ENCODE measurements around the gene MAPKAP1. TPM values are rescaled to one million over a fixed set of nuclear protein-coding genes. Genes with fewer than 3 reads are reported as not detected.

MAPKAP1 gene
- total and polyA plus RNA-seq, 2 of the 13 experiments (the other 11 are each of a cell fraction or from before 2014, with no cell fraction given) = 45.0 to 64.3 TPM

DNA sequence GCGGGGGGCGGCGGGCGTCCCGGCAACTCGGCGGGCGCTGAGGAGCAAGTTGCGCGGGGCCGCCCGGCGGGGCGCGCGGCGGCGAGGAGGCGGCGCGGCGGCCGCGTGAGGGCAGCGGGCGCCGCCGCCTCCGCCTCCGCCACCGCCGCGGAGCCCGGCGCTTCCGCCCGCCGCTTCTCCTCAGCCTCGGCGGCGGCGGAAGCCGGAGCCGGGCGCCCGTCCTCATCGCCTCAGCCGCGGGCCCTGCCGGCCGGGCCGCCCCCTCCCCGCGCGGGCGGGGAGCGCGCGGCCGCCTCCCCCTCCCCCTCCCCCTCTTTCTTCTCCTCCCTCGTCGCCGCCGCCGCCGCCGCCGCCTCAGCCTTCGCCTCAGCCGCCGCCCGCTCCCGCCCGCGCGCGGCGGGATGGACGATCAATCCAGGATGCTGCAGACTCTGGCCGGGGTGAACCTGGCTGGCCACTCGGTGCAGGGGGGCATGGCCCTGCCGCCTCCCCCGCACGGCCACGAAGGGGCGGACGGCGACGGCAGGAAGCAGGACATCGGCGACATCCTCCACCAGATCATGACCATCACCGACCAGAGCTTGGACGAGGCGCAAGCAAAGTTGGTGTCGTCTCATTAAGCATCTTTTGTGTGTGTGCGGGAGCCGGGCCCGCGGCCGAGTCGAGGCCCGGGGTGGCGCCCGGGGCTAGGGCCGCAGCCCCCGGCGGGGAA is 40.2 kb upstream of the MAPKAP1 start, which contains the start of gene PBX3 (continued):
- TF ChIP-seq, protein P1, sequence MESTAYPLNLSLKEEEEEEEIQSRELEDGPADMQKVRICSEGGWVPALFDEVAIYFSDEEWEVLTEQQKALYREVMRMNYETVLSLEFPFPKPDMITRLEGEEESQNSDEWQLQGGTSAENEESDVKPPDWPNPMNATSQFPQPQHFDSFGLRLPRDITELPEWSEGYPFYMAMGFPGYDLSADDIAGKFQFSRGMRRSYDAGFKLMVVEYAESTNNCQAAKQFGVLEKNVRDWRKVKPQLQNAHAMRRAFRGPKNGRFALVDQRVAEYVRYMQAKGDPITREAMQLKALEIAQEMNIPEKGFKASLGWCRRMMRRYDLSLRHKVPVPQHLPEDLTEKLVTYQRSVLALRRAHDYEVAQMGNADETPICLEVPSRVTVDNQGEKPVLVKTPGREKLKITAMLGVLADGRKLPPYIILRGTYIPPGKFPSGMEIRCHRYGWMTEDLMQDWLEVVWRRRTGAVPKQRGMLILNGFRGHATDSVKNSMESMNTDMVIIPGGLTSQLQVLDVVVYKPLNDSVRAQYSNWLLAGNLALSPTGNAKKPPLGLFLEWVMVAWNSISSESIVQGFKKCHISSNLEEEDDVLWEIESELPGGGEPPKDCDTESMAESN (CRISPR knock-in tag; conservative IDR thresholded peaks at IDR 0.05) = 0 out of 2 replicates have a peak, but pooled peaks have one; percentile 3
- TF ChIP-seq, protein P2, sequence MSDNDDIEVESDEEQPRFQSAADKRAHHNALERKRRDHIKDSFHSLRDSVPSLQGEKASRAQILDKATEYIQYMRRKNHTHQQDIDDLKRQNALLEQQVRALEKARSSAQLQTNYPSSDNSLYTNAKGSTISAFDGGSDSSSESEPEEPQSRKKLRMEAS (IDR thresholded peaks at IDR 0.05) = peak; percentile 42
- TF ChIP-seq MYC (CRISPR knock-in tag; IDR thresholded peaks at IDR 0.05; ENCODE audit: borderline replicate concordance) (peak; percentile 29; the same call in 1 of the 2 replicates), STAG1 (CRISPR knock-in tag; IDR thresholded peaks at IDR 0.05) (peak; percentile 9; the same call in 1 of the 2 replicates), ZNF557 (CRISPR knock-in tag; IDR thresholded peaks at IDR 0.05) (no peak), SMARCC2 (IDR thresholded peaks at IDR 0.05) (no peak), AGO2 (optimal IDR thresholded peaks at IDR 0.05; ENCODE audit: low read depth, low read length) (no peak), PATZ1 (CRISPR knock-in tag; IDR thresholded peaks at IDR 0.05) (peak; percentile 61), ZNF788 (CRISPR knock-in tag; IDR thresholded peaks at IDR 0.05; ENCODE audit: borderline replicate concordance) (peak; percentile 34; the same call in 1 of the 2 replicates), PRDM10 (CRISPR knock-in tag; IDR thresholded peaks at IDR 0.05; ENCODE audit: low read depth) (no peak)
- TF ChIP-seq, protein P3, sequence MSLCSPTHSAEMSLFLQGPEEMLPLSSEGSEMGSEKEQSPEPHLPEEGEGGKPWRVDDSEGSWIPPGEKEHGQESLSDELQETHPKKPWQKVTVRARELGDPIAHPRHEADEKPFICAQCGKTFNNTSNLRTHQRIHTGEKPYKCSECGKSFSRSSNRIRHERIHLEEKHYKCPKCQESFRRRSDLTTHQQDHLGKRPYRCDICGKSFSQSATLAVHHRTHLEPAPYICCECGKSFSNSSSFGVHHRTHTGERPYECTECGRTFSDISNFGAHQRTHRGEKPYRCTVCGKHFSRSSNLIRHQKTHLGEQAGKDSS (CRISPR knock-in tag; IDR thresholded peaks at IDR 0.05; ENCODE audit: borderline replicate concordance, low read depth) = no peak
- TF ChIP-seq, protein P4, sequence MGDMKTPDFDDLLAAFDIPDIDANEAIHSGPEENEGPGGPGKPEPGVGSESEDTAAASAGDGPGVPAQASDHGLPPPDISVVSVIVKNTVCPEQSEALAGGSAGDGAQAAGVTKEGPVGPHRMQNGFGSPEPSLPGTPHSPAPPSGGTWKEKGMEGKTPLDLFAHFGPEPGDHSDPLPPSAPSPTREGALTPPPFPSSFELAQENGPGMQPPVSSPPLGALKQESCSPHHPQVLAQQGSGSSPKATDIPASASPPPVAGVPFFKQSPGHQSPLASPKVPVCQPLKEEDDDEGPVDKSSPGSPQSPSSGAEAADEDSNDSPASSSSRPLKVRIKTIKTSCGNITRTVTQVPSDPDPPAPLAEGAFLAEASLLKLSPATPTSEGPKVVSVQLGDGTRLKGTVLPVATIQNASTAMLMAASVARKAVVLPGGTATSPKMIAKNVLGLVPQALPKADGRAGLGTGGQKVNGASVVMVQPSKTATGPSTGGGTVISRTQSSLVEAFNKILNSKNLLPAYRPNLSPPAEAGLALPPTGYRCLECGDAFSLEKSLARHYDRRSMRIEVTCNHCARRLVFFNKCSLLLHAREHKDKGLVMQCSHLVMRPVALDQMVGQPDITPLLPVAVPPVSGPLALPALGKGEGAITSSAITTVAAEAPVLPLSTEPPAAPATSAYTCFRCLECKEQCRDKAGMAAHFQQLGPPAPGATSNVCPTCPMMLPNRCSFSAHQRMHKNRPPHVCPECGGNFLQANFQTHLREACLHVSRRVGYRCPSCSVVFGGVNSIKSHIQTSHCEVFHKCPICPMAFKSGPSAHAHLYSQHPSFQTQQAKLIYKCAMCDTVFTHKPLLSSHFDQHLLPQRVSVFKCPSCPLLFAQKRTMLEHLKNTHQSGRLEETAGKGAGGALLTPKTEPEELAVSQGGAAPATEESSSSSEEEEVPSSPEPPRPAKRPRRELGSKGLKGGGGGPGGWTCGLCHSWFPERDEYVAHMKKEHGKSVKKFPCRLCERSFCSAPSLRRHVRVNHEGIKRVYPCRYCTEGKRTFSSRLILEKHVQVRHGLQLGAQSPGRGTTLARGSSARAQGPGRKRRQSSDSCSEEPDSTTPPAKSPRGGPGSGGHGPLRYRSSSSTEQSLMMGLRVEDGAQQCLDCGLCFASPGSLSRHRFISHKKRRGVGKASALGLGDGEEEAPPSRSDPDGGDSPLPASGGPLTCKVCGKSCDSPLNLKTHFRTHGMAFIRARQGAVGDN (CRISPR knock-in tag; IDR thresholded peaks at IDR 0.05) = peak; percentile 42

Data from HepG2 (cell line).